Dedifferentiated amniotic fluid mesenchymal stem cell (primary cell): ENCODE results near the gene CRTAC1.

Experiments used
- DNase-seq: peaks from one replicate; pipeline ENCODE4 v3.0.0-alpha.2; 2016; ENCODE audit errors: extremely low spot score

Gene CRTAC1

GRCh38 chr10:98029149-98030092 lies 1.0 kb downstream of the CRTAC1 start:
- no peak for DNase-seq

- DNase-seq, result no peak
Observed at GRCh38 chr10:98028168-98028770, 2.2 kb downstream of the CRTAC1 start.

GRCh38 chr10:98023024-98023423 lies 7.4 kb downstream of the CRTAC1 start:
- no peak for DNase-seq

GRCh38 chr10:98020784-98021183 lies 9.6 kb downstream of the CRTAC1 start:
- DNase-seq, result no peak

GRCh38 chr10:98020254-98020653 lies 10.2 kb downstream of the CRTAC1 start:
- no peak for DNase-seq

- DNase-seq, result no peak
Observed at GRCh38 chr10:98019784-98020183, 10.6 kb downstream of the CRTAC1 start.

- no peak for DNase-seq
Observed at GRCh38 chr10:98016772-98017475, 13.5 kb downstream of the CRTAC1 start.

- no peak for DNase-seq
Observed at GRCh38 chr10:98013776-98014175, 16.6 kb downstream of the CRTAC1 start.

- DNase-seq, result no peak
Observed at GRCh38 chr10:98013122-98013521, 17.3 kb downstream of the CRTAC1 start.

- DNase-seq, result no peak
Observed at GRCh38 chr10:98012644-98013043, 17.8 kb downstream of the CRTAC1 start.

GRCh38 chr10:98010939-98011685 lies 19.3 kb downstream of the CRTAC1 start:
- DNase-seq, result no peak

- DNase-seq, result no peak
Observed at GRCh38 chr10:98006266-98006665, 24.2 kb downstream of the CRTAC1 start.

- DNase-seq, result no peak
Observed at GRCh38 chr10:98001736-98002135, 28.7 kb downstream of the CRTAC1 start.

- DNase-seq, result no peak
Observed at GRCh38 chr10:98000346-98000745, 30.1 kb downstream of the CRTAC1 start.

- DNase-seq, result no peak
Observed at GRCh38 chr10:97999923-98000248, 30.5 kb downstream of the CRTAC1 start.

GRCh38 chr10:97999066-97999922 lies 31.1 kb downstream of the CRTAC1 start:
- DNase-seq, result no peak

- no peak for DNase-seq
Observed at GRCh38 chr10:97991871-97992270, 38.5 kb downstream of the CRTAC1 start.

- DNase-seq, result no peak
Observed at GRCh38 chr10:97981816-97982215, 48.6 kb downstream of the CRTAC1 start.

- no peak for DNase-seq
Observed at GRCh38 chr10:97977673-97978072, 52.7 kb downstream of the CRTAC1 start.

- no peak for DNase-seq
Observed at GRCh38 chr10:97975598-97975997, 54.8 kb downstream of the CRTAC1 start.
